Liver (tissue), 3 donors: Measurements from ENCODE around the gene CDK9.

Source experiments
- ATF3 ChIP-seq: IDR thresholded peaks from 2 replicates; pipeline ENCODE4 v1.6.1; 2016; ENCODE audit warnings: antibody characterized with exemption
- FOXA2 ChIP-seq: IDR thresholded peaks from 2 replicates; pipeline ENCODE4 v1.6.1; 2016; ENCODE audit warnings: antibody characterized with exemption
- TF ChIP-seq, protein P1 (sequence below): fragments of 150-350 bp; IDR thresholded peaks from 2 replicates; pipeline ENCODE4 v1.5.1; 2017; ENCODE audit warnings: improper control_type of control experiment, low read depth, low read length; ENCODE audit not compliant: missing input control
- donor health status: healthy.
- donor health status: healthy.

DNA sequence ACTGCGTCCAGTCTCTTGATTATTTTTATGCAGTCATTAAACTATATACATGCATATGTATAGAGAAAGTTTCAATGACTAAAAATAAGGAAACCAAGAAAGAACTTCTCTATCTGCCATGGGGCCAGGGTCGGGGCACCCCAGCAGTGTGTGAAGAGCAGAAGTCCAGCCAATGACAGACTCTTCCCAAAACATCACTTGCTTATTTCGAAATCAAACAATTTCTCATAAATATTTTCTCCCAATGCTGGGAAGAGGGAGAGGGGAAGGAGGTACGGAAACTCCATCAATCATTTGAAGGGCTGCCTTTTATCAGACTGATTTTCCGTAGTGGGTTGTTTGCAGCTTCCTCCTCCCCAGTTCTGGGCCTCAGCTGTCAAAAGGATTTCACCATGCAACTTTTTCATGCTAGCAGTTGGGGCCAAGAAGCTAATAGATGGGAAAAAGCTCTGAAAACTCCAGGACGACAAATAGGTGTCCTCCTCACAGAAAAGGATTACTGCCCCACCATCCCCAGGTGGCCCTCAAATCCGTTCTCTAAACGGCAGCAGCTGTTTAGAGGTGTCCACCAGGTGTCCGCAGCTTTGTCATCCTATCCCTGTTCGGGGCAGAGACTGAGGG, 16.2 kb downstream of the CDK9 start:
- TF ChIP-seq ATF3 (no peak), FOXA2 (no peak)
- TF ChIP-seq, protein P1, sequence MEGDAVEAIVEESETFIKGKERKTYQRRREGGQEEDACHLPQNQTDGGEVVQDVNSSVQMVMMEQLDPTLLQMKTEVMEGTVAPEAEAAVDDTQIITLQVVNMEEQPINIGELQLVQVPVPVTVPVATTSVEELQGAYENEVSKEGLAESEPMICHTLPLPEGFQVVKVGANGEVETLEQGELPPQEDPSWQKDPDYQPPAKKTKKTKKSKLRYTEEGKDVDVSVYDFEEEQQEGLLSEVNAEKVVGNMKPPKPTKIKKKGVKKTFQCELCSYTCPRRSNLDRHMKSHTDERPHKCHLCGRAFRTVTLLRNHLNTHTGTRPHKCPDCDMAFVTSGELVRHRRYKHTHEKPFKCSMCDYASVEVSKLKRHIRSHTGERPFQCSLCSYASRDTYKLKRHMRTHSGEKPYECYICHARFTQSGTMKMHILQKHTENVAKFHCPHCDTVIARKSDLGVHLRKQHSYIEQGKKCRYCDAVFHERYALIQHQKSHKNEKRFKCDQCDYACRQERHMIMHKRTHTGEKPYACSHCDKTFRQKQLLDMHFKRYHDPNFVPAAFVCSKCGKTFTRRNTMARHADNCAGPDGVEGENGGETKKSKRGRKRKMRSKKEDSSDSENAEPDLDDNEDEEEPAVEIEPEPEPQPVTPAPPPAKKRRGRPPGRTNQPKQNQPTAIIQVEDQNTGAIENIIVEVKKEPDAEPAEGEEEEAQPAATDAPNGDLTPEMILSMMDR, result peak; percentile 13
